ENCODE results near the gene CCNYL1.
A peak's percentile ranks its signal among the peaks of the same experiment; 100 is the strongest.

CCNYL1 gene

GRCh38 chr2:207791579-207792243, 80.3 kb downstream of the CCNYL1 start:
- no peak overlapping the region for H3K9ac ChIP-seq (ENCODE audit: low read length)
- no peak overlapping the region for H3K4me3 ChIP-seq (ENCODE audit: low read length)
- H3K4me1 ChIP-seq (ENCODE audit: control insufficient read depth, insufficient read depth, low read length), result peaks cover 32% of the 10 kb centered on the region
- no peaks in the 10 kb centered on the region for H3K27me3 ChIP-seq (ENCODE audit: control insufficient read depth, insufficient read depth, low read length)
- H3K9me3 ChIP-seq (ENCODE audit: control insufficient read depth, low read length), result no peaks in the 10 kb centered on the region
- no peaks in the 10 kb centered on the region for H3K36me3 ChIP-seq (ENCODE audit: control insufficient read depth, insufficient read depth, low read length)

- Histone ChIP-seq H3K4me1 (ENCODE audit: control insufficient read depth, insufficient read depth, low read length) (peaks cover 35% of the 10 kb centered on the region), H3K9ac (ENCODE audit: low read length) (no peak overlapping the region), H3K27me3 (ENCODE audit: control insufficient read depth, insufficient read depth, low read length) (no peaks in the 10 kb centered on the region), H3K4me3 (ENCODE audit: low read length) (no peak overlapping the region), H3K36me3 (ENCODE audit: control insufficient read depth, insufficient read depth, low read length) (no peaks in the 10 kb centered on the region), H3K9me3 (ENCODE audit: control insufficient read depth, low read length) (no peaks in the 10 kb centered on the region)
Observed at GRCh38 chr2:207792244-207792785, 80.9 kb downstream of the CCNYL1 start.

- Histone ChIP-seq H3K36me3 (ENCODE audit: control insufficient read depth, insufficient read depth, low read length) (no peaks in the 10 kb centered on the region), H3K9ac (ENCODE audit: low read length) (peak overlapping the region; percentile 54), H3K9me3 (ENCODE audit: control insufficient read depth, low read length) (no peaks in the 10 kb centered on the region), H3K4me1 (ENCODE audit: control insufficient read depth, insufficient read depth, low read length) (peaks cover 27% of the 10 kb centered on the region), H3K4me3 (ENCODE audit: low read length) (no peak overlapping the region), H3K27me3 (ENCODE audit: control insufficient read depth, insufficient read depth, low read length) (no peaks in the 10 kb centered on the region)
Observed at GRCh38 chr2:207796585-207797350, 85.3 kb downstream of the CCNYL1 start.

GRCh38 chr2:207801259-207801658, 89.8 kb downstream of the CCNYL1 start:
- Histone ChIP-seq H3K27me3 (ENCODE audit: control insufficient read depth, insufficient read depth, low read length) (no peaks in the 10 kb centered on the region), H3K9me3 (ENCODE audit: control insufficient read depth, low read length) (no peaks in the 10 kb centered on the region), H3K4me1 (ENCODE audit: control insufficient read depth, insufficient read depth, low read length) (peaks cover 18% of the 10 kb centered on the region), H3K36me3 (ENCODE audit: control insufficient read depth, insufficient read depth, low read length) (no peaks in the 10 kb centered on the region), H3K9ac (ENCODE audit: low read length) (no peak overlapping the region), H3K4me3 (ENCODE audit: low read length) (no peak overlapping the region)

- H3K4me1 ChIP-seq (ENCODE audit: control insufficient read depth, insufficient read depth, low read length), result peaks cover 6% of the 10 kb centered on the region
- H3K4me3 ChIP-seq (ENCODE audit: low read length), result no peak overlapping the region
- H3K9ac ChIP-seq (ENCODE audit: low read length), result no peak overlapping the region
- H3K36me3 ChIP-seq (ENCODE audit: control insufficient read depth, insufficient read depth, low read length), result no peaks in the 10 kb centered on the region
- H3K9me3 ChIP-seq (ENCODE audit: control insufficient read depth, low read length), result no peaks in the 10 kb centered on the region
- H3K27me3 ChIP-seq (ENCODE audit: control insufficient read depth, insufficient read depth, low read length), result no peaks in the 10 kb centered on the region
Observed at GRCh38 chr2:207802650-207803049, 91.2 kb downstream of the CCNYL1 start.
